Left ventricle myocardium superior (tissue), 1 donor: ENCODE measurements around the gene LRRC37A3. TPM values are rescaled to one million over a fixed set of nuclear protein-coding genes. Genes with fewer than 3 reads are reported as not detected.

Source experiments
- total RNA-seq: library from RNA; stranded (reverse); fragmentation: NEBNext Ultra II Directional; extraction: Animal tissue kit (Norgen Biotek cat#: 25700); gene quantifications from one replicate; pipeline ENCODE4 v1.2.1, GENCODE V29; 2021
- donor health status: DM: no; HTN: yes; CAD: no; lungs with severe emphysema.

Gene LRRC37A3
- total RNA-seq, 1 donor from 2014 or later = 2.7 TPM

Other genes with a start within 250 kb of the LRRC37A3 start
- gene GNA13, start 137.3 kb upstream of the LRRC37A3 start, total RNA-seq = 23.7 TPM
- gene RGS9, start 217.9 kb upstream of the LRRC37A3 start, total RNA-seq = 2.0 TPM